ENCODE measurements around the gene ATAD3C. TPM values are rescaled to one million over a fixed set of nuclear protein-coding genes. Genes with fewer than 3 reads are reported as not detected.

ATAD3C gene
- total RNA-seq, 4 donors from 2014 or later = under 0.01 to 1.00 (median 0.28) TPM

DNA sequence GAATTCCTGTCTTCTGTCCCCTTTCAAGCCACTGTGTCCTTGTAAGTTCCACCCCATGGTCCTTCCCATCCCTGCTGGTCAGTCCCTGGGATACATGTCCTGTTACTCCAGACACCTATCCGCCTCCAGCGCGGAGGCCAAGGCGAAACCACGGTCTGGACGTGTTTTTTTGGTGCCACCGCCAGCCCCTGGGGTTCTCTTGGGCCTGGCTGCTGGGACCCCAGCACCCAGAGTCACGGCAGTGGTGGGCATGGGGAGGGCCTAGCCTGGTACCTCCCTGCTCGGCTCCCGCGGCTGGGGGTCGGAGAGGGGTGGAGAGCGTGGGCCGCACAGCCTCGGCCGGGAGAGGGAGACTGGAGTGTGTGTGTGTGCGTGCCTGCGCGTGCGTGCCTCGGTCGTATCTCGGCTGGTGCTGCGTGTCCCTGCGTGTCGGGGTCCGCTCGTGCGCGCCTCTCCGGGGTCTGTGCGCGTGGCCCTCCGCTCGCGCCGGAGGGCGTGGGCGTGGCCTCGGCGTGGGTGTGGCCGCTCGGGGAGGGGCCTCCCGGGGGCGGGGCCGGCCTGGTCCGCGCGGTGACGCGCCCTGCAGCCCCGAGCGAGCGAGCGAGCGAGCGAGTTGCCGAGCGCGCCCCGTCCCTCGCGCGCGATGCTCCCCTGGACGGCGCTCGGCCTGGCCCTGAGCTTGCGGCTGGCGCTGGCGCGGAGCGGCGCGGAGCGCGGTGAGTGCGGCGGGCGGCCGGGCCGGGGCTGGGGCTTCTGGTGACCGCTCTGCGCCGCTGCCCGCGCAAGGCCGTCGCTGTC is 14.2 kb upstream of the ATAD3C start, which contains the start of gene VWA1:
TSS of gene VWA1 (plus strand) at position 585 of the 798 bp plus-strand sequence. CDS start at position 644, 59 bp downstream.
- peaks cover 0 to 17% (median 3%) of the 10 kb centered on the region in 3 donors for H3K36me3 ChIP-seq
- H3K4me1 ChIP-seq = peaks cover 72 to 92% (median 77%) of the 10 kb centered on the region in 3 donors
- H3K4me3 ChIP-seq = peak within 1 kb of the TSS; percentile 49 to 75 (median 62)
- intact Hi-C loops (cut with DNase I) = no loop called here
- TF ChIP-seq, protein P1, sequence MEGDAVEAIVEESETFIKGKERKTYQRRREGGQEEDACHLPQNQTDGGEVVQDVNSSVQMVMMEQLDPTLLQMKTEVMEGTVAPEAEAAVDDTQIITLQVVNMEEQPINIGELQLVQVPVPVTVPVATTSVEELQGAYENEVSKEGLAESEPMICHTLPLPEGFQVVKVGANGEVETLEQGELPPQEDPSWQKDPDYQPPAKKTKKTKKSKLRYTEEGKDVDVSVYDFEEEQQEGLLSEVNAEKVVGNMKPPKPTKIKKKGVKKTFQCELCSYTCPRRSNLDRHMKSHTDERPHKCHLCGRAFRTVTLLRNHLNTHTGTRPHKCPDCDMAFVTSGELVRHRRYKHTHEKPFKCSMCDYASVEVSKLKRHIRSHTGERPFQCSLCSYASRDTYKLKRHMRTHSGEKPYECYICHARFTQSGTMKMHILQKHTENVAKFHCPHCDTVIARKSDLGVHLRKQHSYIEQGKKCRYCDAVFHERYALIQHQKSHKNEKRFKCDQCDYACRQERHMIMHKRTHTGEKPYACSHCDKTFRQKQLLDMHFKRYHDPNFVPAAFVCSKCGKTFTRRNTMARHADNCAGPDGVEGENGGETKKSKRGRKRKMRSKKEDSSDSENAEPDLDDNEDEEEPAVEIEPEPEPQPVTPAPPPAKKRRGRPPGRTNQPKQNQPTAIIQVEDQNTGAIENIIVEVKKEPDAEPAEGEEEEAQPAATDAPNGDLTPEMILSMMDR (IDR thresholded peaks at IDR 0.05) = peak in 1 of 6 experiments; percentile 5
- TF ChIP-seq POLR2A (IDR thresholded peaks at IDR 0.05) = peak in 1 of 4 donors; percentile 65
- peaks cover 0 to 23% (median 0%) of the 10 kb centered on the region in 4 donors for H3K27me3 ChIP-seq
- no peak for DNase-seq
- H3K9me3 ChIP-seq = no peaks in the 10 kb centered on the region
- H3K27ac ChIP-seq = peak within 1 kb of the TSS; percentile 93 to 97 (median 96)
- 61 to 80% methylated on average over 4 to 6 of the region's 89 CpGs for WGBS, 2 donors

DNA sequence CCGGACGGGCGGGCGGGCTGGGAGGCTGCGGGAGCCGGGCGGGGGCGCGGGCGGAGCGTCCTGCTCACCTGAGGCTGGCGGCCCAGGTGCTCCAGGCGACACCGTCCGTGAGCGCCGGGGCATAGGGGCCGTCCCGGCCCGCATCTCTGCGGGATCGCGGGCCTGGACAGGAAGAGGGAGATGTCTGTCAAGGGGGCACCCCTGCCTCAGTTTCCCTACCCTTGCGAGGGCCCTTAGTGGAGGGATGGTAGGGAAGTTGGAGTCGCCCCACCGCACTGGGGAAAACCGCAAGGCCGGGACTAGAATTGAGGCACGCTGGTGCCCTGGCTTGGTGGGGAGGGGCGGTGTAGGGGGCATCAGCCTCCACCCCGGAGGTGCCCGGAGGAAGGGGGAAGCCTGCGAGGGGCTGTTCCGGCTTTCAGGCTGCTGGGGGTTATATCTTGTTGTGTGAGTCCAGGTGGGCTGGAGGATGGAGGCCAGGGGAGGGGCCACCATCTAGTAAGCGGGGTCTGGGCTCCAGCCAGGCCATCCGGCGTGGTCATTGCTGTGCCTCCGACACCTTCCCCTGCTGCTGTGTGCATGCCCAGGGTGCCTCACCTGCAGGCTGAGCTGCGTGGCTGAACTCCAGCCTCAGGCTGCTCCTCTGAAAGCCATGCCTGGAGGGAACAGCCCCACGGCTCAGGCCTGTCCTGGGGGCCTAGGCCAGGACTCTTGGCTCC is 13.4 kb upstream of the ATAD3C start:
- intact Hi-C loops (cut with DNase I) = no loop called here
- Histone ChIP-seq H3K36me3 (peaks cover 0 to 19% (median 3%) of the 10 kb centered on the region in 3 donors), H3K27me3 (peaks cover 0 to 23% (median 0%) of the 10 kb centered on the region in 4 donors), H3K27ac (peak overlapping the region; percentile 77 to 97 (median 94)), H3K4me3 (peak overlapping the region; percentile 49 to 75 (median 62)), H3K4me1 (peaks cover 69 to 92% (median 72%) of the 10 kb centered on the region in 3 donors), H3K9me3 (no peaks in the 10 kb centered on the region)
- TF ChIP-seq, protein P1 (IDR thresholded peaks at IDR 0.05) = no peak
- no peak for TF ChIP-seq POLR2A (IDR thresholded peaks at IDR 0.05)
- DNase-seq = no peak
- WGBS, 2 donors = 48% methylated on average over 4 of the region's 40 CpGs; no CpG with 5 or more reads in 1 of the 2 donors

DNA sequence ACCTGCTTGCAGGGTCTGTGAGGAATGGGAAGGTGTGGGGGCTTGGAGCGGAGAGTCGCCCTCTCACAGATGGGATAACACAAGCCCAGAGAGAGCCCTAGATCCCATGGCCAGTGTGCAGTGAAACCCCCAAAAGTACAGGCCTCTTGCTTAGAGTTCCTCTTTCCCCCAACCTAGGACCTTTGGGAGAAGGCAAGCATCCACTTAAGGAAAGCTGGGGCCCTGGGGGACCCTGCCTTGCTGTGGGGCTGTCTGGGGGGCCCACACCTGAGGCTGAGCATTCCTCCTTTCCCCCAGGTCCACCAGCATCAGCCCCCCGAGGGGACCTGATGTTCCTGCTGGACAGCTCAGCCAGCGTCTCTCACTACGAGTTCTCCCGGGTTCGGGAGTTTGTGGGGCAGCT is 12.9 kb upstream of the ATAD3C start:
- Histone ChIP-seq H3K9me3 (no peaks in the 10 kb centered on the region), H3K27me3 (peaks cover 0 to 23% (median 0%) of the 10 kb centered on the region in 4 donors), H3K27ac (peak overlapping the region in 3 of 4 donors; percentile 11 to 96 (median 77)), H3K4me1 (peaks cover 64 to 92% (median 71%) of the 10 kb centered on the region in 3 donors), H3K4me3 (peak overlapping the region; percentile 49 to 75 (median 62)), H3K36me3 (peaks cover 0 to 19% (median 3%) of the 10 kb centered on the region in 3 donors)
- no CpG with 5 or more reads among the region's 7 CpGs for WGBS, 2 donors
- DNase-seq = no peak
- intact Hi-C loops (cut with DNase I) = no loop called here
- TF ChIP-seq, protein P1 (IDR thresholded peaks at IDR 0.05) = no peak
- TF ChIP-seq POLR2A (IDR thresholded peaks at IDR 0.05) = no peak

DNA sequence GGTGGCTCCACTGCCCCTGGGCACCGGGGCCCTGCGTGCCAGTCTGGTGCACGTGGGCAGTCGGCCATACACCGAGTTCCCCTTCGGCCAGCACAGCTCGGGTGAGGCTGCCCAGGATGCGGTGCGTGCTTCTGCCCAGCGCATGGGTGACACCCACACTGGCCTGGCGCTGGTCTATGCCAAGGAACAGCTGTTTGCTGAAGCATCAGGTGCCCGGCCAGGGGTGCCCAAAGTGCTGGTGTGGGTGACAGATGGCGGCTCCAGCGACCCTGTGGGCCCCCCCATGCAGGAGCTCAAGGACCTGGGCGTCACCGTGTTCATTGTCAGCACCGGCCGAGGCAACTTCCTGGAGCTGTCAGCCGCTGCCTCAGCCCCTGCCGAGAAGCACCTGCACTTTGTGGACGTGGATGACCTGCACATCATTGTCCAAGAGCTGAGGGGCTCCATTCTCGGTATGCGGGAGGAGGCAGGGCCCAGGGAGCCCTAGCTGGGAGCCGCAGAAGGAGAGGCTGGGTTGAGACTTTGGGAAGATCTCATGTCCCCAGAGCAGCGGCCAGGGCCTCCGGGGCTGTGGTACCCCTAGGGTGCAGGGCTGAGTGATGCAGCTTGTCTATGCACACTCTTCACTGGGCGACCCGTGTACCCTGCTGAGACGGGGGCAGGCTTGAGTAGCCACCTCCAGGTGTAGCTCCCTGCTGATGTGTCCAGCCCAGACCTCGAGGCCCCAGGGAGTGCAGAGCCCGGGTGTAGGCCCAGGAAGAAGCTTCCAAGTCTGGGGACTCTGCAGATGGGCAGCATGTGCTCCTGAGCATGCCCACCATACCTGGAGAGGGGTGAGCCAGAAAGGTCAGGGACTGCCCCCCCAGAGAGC is 12.2 kb upstream of the ATAD3C start:
- WGBS, 2 donors = 80 to 85% methylated on average over 5 to 7 of the region's 31 CpGs
- Histone ChIP-seq H3K36me3 (peaks cover 0 to 19% (median 3%) of the 10 kb centered on the region in 3 donors), H3K27me3 (peaks cover 0 to 23% (median 0%) of the 10 kb centered on the region in 4 donors), H3K4me3 (peak overlapping the region in 3 of 4 donors; percentile 53 to 75 (median 70)), H3K9me3 (no peaks in the 10 kb centered on the region), H3K4me1 (peaks cover 57 to 92% (median 65%) of the 10 kb centered on the region in 3 donors), H3K27ac (peak overlapping the region in 3 of 4 donors; percentile 24 to 96 (median 77))
- intact Hi-C loops (cut with DNase I) = no loop called here
- no peak for DNase-seq
- TF ChIP-seq POLR2A (IDR thresholded peaks at IDR 0.05) = no peak
- TF ChIP-seq, protein P1 (IDR thresholded peaks at IDR 0.05) = no peak

Data from esophagus squamous epithelium (tissue), 5 donors.